GM19240 (cell line): ENCODE measurements around the gene ZNFX1.
A peak's percentile ranks its signal among the peaks of the same experiment; 100 is the strongest.
"Not testable (repeated sequence)": the region's sequence is repeated elsewhere in the genome, so short reads cannot be mapped to it uniquely, and the experiment has no call there.

Experiments used
- DNase-seq: peaks from one replicate; pipeline ENCODE4 v3.0.0; 2011; ENCODE audit warnings: low spot score; ENCODE audit not compliant: insufficient read length

ZNFX1 gene

GRCh38 chr20:49248879-49249665 is 28.8 kb downstream of the ZNFX1 start:
- no peak for DNase-seq

DNA sequence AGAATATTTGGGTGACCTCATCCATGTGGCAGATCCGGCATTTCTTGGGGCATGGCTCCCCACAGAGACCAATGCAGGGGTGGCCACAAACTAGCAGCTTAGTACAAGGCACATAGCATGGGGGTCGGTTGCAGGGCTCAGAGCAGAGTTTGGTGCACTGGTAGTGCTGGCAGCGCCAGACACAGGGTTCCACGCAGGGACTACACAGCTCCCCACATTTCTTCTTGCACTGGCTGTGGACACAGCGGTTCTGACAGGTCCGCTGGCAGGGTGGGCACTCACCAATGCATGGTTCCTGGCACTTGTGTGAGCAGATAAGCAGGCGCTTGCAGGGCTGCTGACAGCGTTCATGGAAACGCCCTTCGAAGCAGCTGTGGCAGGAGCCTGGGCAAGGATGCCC is 29.6 kb downstream of the ZNFX1 start:
- DNase-seq = no peak

- DNase-seq = no peak
Observed at GRCh38 chr20:49247792-49248191, 30.1 kb downstream of the ZNFX1 start.

- no peak for DNase-seq
Observed at GRCh38 chr20:49247169-49247723, 30.6 kb downstream of the ZNFX1 start.

GRCh38 chr20:49245921-49246740 is 31.7 kb downstream of the ZNFX1 start:
- peak; percentile 21 for DNase-seq

- no peak for DNase-seq
Observed at GRCh38 chr20:49237531-49237930, 40.3 kb downstream of the ZNFX1 start.

DNA sequence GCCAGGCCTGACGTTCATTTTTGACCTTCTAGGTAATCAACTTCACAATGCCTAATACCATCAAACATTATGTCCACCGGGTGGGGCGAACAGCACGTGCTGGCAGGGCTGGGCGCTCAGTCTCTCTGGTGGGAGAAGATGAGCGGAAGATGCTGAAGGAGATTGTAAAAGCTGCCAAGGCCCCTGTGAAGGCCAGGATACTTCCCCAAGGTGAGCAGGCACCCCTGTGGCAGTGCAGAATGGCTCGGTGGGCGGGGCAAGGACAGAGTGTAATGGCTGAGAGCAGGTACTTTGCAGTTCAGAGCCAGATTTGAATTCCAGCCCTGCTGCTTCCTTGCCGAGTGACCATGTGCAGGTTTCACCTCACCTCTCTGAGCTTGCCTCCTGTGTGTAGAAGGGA is 41.6 kb downstream of the ZNFX1 start:
- no peak for DNase-seq

DNA sequence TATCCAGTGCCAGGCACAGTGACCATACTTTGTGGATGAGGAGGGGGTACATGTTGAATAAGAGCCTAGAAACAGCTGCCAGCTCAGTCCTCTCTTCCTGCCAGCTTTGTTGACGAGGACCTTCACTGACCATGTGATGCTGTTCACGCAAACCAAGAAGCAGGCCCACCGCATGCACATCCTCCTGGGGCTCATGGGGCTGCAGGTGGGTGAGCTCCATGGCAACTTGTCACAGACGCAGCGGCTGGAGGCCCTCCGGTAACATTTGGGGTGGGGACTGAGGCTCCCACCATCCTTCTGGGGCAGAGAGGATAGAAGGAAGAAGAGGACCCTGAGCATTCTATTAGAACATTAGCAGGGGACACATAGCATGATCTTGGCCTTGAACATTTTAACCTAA is 43.0 kb downstream of the ZNFX1 start:
- no peak for DNase-seq

DNA sequence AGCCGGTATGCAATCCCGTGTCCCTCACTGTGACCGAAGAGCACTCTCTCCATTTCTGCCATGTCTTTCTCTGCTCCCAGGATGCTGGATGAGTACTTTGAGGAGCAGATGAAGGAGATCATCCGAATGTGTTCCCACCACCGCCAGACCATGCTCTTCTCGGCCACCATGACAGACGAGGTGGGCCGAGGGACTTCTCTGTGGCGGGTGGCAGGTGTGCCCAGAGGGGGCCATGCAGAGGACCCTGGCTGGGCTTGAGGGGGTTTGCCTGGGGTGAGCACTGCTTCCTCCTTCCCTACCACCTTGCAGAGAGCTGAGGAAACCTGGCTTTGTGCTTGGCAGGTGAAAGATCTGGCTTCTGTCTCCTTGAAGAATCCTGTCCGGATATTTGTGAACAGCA is 44.6 kb downstream of the ZNFX1 start:
- no peak for DNase-seq

DNA sequence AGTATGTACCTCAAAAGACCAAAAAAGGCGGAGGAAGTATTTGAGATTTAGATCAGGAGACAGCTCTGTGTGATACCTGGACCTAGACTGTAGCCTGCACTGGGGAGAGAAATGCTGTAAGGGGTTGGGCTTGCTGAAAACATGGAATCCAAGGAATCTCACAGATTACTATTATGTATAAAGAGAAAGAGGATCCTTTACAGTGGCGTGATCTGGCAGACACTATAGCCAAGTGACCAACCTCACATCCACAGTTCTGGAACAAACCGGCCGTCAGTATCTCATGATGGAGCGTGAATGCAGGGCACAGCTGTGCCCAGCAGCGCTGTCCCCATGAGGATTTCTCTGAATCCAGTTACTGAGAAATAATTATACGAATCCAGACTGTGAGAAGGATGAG is 46.4 kb downstream of the ZNFX1 start:
- no peak for DNase-seq

- DNase-seq = no peak
Observed at GRCh38 chr20:49230561-49231133, 47.2 kb downstream of the ZNFX1 start.

DNA sequence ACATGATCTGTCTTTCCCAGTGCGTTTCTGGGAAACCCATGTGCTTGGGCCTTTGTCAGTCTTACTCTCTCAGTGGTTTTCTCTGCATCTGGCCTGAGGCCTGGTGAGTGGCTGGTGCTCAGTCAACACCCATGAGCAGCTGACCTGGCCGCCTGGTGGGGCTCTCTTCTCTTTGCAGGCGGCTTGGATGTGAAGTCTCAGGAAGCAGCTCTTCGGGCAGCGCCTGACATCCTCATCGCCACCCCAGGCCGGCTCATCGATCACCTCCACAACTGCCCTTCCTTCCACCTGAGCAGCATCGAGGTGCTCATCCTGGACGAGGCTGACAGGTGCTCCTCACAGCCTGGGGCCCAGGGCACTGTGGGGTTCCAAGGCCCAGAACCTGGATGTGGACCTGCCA is 47.8 kb downstream of the ZNFX1 start:
- no peak for DNase-seq

DNA sequence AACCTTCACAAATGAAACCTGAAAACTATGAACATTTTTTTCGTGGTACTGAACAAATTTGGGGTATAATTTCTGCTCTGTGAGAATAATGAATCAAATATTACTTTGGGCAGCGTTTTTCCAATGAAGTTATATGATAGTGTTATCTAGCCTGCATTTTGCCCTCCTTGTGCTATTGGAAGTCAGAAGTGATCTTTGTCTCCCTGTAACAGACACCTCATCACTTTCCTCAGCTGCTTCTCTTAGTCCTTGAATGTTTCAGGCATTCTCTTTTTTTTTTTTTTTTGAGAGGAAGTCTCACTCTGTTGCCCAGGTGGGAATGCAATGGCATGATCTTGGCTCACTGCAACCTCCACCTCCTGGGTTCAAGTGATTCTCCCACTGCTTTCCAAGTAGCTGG is 48.5 kb downstream of the ZNFX1 start:
- no peak for DNase-seq

DNA sequence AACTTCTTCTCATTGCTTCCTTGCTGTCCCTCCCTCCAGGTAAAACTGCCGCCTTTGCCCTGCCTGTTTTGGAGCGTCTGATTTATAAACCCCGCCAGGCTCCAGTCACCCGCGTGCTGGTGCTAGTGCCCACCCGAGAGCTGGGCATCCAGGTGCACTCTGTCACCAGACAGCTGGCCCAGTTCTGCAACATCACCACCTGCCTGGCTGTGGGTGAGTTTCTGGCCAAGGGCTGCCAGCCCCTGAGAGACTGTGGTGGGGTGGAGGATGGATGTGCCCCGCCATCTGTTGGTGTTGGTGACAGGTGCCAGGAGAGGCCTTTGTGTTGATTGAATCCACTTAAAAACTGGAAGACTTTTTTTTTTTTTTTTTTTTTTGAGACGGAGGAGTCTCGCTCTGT is 49.2 kb downstream of the ZNFX1 start:
- no peak for DNase-seq

DNA sequence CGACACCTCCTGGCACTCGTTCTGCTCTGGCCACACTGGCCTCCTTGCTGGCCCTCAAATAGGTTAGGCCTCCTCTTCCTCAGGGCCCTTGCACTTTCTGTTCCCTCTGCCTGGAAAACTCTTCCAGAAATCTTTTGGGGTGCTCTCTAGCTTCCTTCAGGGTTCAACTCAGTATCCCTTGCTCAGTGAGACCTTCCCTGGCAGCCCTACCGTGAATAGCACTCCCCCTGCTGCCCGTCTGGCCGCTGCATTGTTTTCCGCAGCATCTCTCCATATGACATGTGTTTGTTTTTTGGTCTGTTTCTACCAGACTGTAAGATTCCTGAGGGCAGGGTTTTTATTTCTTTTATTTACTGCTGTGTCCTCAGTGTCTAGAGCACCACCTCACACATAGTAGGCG is 52.0 kb downstream of the ZNFX1 start:
- DNase-seq = no peak

GRCh38 chr20:49219924-49220831 is 57.7 kb downstream of the ZNFX1 start:
- DNase-seq = no peak

DNA sequence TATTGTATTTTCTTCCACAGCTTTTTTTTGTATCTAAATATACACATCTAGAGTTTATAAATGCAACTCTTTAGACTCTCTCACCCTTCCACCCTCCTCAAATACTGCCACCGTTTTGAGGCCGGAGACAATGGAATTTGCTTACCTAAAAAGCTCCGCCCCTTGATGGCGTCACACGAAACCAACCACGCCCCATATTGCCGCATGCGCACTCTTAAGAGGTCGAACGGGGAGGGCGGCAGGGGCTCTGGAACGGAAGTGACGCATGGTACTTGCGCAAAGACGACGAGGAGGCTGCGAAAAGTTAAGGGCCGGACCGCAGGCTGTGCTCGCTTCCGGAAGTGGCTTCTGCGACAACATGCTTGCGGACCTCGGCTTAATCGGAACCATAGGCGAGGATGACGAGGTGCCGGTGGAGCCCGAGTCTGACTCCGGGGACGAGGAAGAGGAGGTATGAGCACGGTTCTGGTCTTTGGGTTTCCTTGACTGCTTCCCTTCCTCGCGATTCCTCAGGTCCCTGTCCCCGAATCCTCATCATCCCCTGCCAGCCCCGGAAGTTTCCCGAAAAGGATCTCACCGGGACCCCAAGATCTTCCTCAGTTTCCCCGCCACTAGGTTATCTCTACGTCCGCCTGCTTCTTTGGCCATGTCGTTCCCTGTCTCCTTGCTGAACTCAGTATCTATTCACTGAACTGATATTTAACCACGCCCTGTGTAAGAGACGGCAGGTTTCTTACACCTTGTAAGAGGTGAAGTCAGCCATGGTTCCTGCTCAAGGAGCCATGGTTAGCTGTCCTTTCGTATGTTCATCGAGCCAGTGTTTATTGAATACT is 58.5 kb downstream of the ZNFX1 start, which contains the start of gene DDX27:
Gene DDX27 (plus strand): TSS at position 326 of the 833 bp plus-strand sequence. CDS start 33 bp downstream, at position 359.
- DNase-seq = peak; percentile 88

DNA sequence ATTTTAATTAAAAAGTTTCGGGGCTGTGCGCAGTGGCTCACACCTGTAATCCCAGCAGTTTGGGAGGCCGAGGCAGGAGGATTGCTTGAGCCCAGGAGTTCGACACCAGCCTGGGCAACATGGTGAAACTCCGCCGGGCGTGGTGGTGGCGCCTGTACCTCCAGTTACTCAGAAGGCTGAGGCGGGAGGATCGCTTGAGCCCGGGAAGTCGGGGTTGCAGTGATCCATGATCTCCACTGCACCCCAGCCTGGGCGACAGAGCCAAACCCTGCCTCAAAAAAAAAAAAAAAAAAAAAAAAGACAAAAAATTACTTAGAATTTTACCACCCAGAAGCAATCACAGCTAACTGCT is 59.1 kb downstream of the ZNFX1 start:
- DNase-seq = not testable (repeated sequence)

- peak; percentile 35 for DNase-seq
Observed at GRCh38 chr20:49216991-49217578, 60.8 kb downstream of the ZNFX1 start.

GRCh38 chr20:49215232-49215631 is 62.6 kb downstream of the ZNFX1 start:
- DNase-seq = no peak
